ENCODE results near the gene DENND1B.

Gene DENND1B

GRCh38 chr1:197466813-197467212 lies 308.5 kb downstream of the DENND1B start:
- DNase-seq (ENCODE audit: low spot score): no peak

- DNase-seq (ENCODE audit: low spot score): no peak
Measured at GRCh38 chr1:197465528-197466327, 309.6 kb downstream of the DENND1B start.

- DNase-seq (ENCODE audit: low spot score): no peak
Measured at GRCh38 chr1:197464044-197464443, 311.2 kb downstream of the DENND1B start.

GRCh38 chr1:197463142-197463541 lies 312.1 kb downstream of the DENND1B start:
- no peak for DNase-seq (ENCODE audit: low spot score)

- DNase-seq (ENCODE audit: low spot score): no peak
Measured at GRCh38 chr1:197462539-197462938, 312.7 kb downstream of the DENND1B start.

All from D341Med (cell line).